GM18909 (cell line): ENCODE results near the gene DISP1.

Experiments used
- ATAC-seq: cut with Tn5 transposase; IDR thresholded peaks from one replicate; pipeline ENCODE4 v1.9.1; 2021; ENCODE audit warnings: mild to moderate bottlenecking; ENCODE audit not compliant: unreplicated experiment, poor library complexity

The DISP1 gene

GRCh38 chr1:222791006-222791710 is 23.7 kb upstream of the DISP1 start:
- no peak for ATAC-seq

- no peak for ATAC-seq
Observed at GRCh38 chr1:222792744-222793143, 22.1 kb upstream of the DISP1 start.

DNA sequence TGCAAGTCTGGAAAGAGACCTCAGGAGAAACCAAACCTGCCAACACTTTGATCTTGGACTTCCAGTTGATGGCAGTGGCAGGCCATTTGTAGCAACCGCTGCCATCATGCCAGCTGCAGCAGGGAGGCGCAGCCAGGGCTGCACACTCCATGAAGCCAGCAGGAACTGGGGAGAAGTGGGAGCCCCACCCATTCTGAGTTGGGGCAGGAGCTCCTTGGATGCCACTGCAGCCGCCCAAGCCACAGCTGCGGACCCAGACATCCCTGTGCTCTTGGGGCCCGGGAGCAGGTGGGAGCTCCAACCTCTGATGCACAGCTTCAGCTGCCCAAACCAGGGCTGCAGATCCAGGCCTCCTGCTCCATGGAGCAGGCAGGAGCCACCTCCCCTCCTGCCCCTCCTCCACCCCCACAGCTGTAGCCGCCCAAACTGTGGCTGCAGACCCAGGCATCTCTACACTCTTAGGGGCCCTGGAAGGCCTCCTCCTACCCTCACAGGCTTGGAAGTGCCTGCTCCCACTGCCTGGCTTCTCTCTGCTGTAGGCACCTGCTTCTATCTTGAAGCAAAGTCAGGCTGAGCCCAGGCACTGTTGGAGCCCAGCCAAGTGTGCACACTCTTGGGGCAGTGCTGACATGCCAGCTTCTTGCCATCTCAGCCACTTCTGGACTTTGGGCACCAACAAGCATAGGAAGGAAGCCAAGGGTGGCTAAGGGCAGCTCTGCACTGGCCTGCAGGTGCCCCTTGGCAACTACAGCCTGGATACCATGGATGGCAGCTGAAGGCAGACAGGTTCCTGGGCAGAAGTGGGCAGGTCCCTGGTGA is 20.0 kb upstream of the DISP1 start:
- no peak for ATAC-seq

DNA sequence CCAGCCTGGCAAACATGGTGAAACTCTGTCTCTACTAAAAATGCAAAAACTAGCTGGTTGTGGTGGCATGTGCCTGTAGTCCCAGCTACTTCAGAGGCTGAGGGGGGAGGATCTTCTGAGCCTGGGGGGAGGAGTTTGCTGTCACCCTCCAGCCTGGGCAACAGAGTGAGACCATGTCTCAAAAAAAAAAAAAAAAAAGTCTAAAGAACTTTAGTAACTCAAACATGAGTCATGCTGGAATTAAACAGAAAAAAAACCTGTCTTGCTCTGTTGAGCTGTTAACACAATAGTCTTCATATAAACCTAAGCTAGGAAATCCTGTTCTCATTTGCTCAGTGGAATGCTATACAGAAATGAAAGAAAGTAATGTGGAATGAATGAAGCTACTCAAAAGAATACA is 16.7 kb upstream of the DISP1 start:
- ATAC-seq: no peak

DNA sequence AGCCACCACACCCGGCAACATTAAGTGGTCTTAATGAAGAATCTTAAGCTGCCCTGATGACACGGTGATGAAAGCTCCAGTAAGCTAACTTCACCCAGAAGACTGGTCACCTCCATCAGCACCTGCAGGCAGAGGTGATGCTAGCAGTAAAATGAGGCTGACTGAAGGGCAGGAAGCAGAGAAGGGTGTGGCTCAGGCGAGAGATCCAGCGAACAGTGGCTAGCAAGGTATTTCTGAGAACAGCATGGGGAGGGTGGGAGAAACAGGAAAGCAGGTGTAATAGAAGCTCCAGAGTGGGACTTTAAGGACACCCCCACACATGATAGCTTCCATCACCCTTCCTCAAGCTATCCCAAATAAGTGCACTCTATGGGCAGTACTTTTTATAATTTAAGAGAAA is 15.9 kb upstream of the DISP1 start:
- ATAC-seq: no peak

GRCh38 chr1:222801067-222801466 is 13.8 kb upstream of the DISP1 start:
- ATAC-seq: no peak

- no peak for ATAC-seq
Observed at GRCh38 chr1:222811671-222812070, 3.2 kb upstream of the DISP1 start.

GRCh38 chr1:222813866-222814535 is 838 bp upstream of the DISP1 start:
- ATAC-seq: no peak

GRCh38 chr1:222815440-222815765 is 564 bp downstream of the DISP1 start:
- no peak for ATAC-seq

GRCh38 chr1:222817529-222817928 is 2.7 kb downstream of the DISP1 start:
- ATAC-seq: no peak

GRCh38 chr1:222818171-222818570 is 3.3 kb downstream of the DISP1 start:
- ATAC-seq: no peak

DNA sequence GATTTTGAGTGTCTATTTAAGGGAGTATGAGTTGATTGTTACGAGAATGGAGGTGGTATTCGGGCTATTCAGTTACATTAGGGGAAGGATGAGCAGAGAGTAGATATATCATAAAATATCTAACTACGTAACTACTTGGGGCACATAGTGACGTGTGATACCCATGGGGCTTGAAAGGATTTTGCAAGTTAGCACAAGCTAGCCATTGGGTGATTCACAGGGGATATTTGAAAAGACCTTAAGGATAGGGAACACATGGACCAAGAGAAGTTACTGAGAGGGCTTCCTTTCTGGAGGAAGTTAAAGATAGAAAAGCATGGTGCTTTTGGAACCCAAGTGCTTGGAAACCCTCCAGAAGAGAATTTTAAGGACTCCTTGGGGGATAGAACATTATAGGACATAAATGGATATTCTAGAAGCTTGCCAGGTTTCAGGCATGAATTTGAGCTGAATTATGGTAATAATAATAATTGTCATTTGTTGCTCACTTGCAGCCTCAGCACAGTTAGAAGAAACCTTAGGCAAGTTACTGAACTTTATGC is 5.4 kb downstream of the DISP1 start:
- no peak for ATAC-seq

DNA sequence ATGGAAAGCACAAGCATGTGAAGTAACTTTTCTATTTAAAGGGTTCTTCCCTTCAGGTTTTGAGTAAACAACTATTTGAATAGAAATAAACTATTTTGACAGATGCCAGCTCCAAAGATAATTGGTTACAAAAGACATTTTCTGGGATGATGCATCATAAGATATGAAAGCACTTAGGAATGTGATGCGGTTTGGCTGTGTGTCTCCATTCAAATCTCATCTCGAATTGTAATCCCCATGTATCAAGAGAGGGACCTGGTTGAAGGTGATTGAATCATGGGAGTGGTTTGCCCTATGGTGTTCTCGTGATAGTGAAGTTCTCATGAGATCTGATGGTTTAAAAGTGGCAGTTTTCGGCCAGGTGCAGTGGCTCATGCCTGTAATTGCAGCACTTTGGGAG is 6.4 kb downstream of the DISP1 start:
- ATAC-seq: no peak

GRCh38 chr1:222823695-222824094 is 8.9 kb downstream of the DISP1 start:
- ATAC-seq: no peak

DNA sequence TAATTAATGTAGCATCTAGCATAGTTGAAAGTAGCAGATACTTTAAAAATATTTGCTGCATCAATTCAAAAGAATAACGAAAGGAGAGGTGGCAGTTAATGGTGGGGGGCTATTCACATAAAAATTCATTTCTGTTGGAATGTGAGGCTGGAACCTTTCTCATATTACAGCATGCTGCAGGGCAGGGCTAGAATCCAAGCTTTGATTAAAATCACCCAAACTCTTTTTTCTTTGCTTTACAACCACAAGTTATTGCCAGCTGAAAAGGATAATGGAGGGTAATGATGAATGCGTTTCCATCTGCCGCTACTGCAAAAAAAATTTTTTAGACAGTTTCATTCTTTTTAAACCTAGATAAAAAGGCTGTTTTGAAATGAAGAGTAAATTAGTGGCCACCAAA is 9.8 kb downstream of the DISP1 start:
- no peak for ATAC-seq

GRCh38 chr1:222828939-222829338 is 14.1 kb downstream of the DISP1 start:
- ATAC-seq: no peak

- no peak for ATAC-seq
Observed at GRCh38 chr1:222829868-222830267, 15.0 kb downstream of the DISP1 start.

DNA sequence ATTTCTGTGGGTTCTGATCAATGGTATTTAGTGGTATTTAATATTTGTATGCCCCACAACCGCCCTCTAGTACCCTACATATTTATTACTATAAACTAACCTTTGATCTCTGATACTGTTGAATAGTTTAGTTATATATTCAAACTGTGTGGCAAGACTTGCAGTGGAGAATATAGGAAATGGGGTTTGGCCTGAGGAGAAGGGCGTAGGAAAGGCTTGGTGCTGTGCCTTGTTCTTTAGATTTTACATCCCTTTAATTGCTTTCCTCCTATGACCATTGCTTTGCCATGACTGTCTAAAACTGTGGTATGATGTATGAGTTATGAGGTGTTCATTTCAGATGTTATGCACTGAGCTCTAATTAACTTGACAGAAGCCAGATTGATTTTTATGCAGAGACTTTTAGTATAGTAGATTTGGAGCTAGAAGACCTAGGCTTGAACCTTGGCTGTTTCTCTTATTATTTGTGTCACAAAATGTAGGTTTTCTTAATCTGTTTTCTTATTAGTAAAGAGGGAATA is 18.6 kb downstream of the DISP1 start:
- ATAC-seq: no peak

- no peak for ATAC-seq
Observed at GRCh38 chr1:222843469-222844410, 28.9 kb downstream of the DISP1 start.

GRCh38 chr1:222844411-222844779 is 29.6 kb downstream of the DISP1 start:
- no peak for ATAC-seq
